ENCODE results near the gene C12orf54. TPM values are rescaled to one million over a fixed set of nuclear protein-coding genes. Genes with fewer than 3 reads are reported as not detected.

The C12orf54 gene
- total RNA-seq, 1 donor from 2014 or later, result not detected

GRCh38 chr12:48542300-48542928, 60.1 kb downstream of the C12orf54 start:
- Histone ChIP-seq H3K27ac (no peak overlapping the region), H3K9me3 (no peaks in the 10 kb centered on the region), H3K4me3 (no peak overlapping the region), H3K36me3 (no peaks in the 10 kb centered on the region), H3K27me3 (no peaks in the 10 kb centered on the region), H3K4me1 (no peaks in the 10 kb centered on the region)
- DNase-seq (ENCODE audit: low spot score in 2 of 2), result no peak
- intact Hi-C loops (cut with DNase I), result no loop called here
- peak in 1 of 3 experiments; percentile 27 for TF ChIP-seq CTCF (IDR thresholded peaks at IDR 0.05)

- no peaks in the 10 kb centered on the region for H3K36me3 ChIP-seq
- no peak for TF ChIP-seq CTCF (IDR thresholded peaks at IDR 0.05)
- H3K9me3 ChIP-seq, result no peaks in the 10 kb centered on the region
- DNase-seq (ENCODE audit: low spot score in 2 of 2), result no peak
- H3K27ac ChIP-seq, result no peak overlapping the region
- no peaks in the 10 kb centered on the region for H3K4me1 ChIP-seq
- H3K4me3 ChIP-seq, result no peak overlapping the region
- intact Hi-C loops (cut with DNase I), result no loop called here
- no peaks in the 10 kb centered on the region for H3K27me3 ChIP-seq
Observed at GRCh38 chr12:48545833-48546469, 63.7 kb downstream of the C12orf54 start.

Other genes starting within 250 kb of the C12orf54 start
- 10.9 TPM for gene ZNF641, start 131.6 kb upstream of the C12orf54 start, total RNA-seq
- gene ANP32D, start 9.9 kb upstream of the C12orf54 start, total RNA-seq, result not detected
- gene OR8S1, start 43.1 kb downstream of the C12orf54 start, total RNA-seq, result not detected
- gene LALBA, start 87.5 kb downstream of the C12orf54 start, total RNA-seq, result not detected
- 30.1 TPM for gene KANSL2, start 199.7 kb downstream of the C12orf54 start, total RNA-seq
- gene CCNT1, start 234.2 kb downstream of the C12orf54 start, total RNA-seq, result 28.0 TPM

Measured in ascending aorta (tissue), 2 donors.